GM12892 (cell line): ENCODE measurements around the gene PKM.

ENCODE experiments used
- POLR2AphosphoS5 ChIP-seq: IDR thresholded peaks from 2 replicates; pipeline ENCODE4 v1.6.1; 2011; ENCODE audit warnings: low read depth, low read length, control low read depth
- TAF1 ChIP-seq: IDR thresholded peaks from 2 replicates; pipeline ENCODE4 v1.6.1; 2011; ENCODE audit warnings: low read depth, mild to moderate bottlenecking, control low read depth, low read length, borderline replicate concordance

- TF ChIP-seq TAF1 (no peak), POLR2AphosphoS5 (no peak)
Measured at GRCh38 chr15:72205273-72205672, 25.7 kb downstream of the PKM start.
